ENCODE data around the gene SETD3. TPM values are rescaled to one million over a fixed set of nuclear protein-coding genes. Genes with fewer than 3 reads are reported as not detected.

The SETD3 gene
- total and polyA plus RNA-seq, 2 donors (not counting 1 experiment from before 2014, with no cell fraction given): 11.0 to 32.1 TPM

Small RNA genes within 50 kb of the gene (small RNA-seq; reads per million reads assigned to genes)
- gene RNU6-91P (ENCODE audit: insufficient read length, low read depth, low replicate concordance): not detected

Other genes with a start within 250 kb of the SETD3 start
- gene BCL11B, start 208.7 kb downstream of the SETD3 start, total RNA-seq: 0.42 and 0.44 TPM in 2 replicates
- 0.33 and 1.2 TPM in 2 replicates for gene BCL11B, start 208.7 kb downstream of the SETD3 start, polyA plus RNA-seq
- gene CCNK, start 550 bp upstream of the SETD3 start, total RNA-seq: 80.7 and 82.0 TPM in 2 replicates
- 17.5 and 25.2 TPM in 2 replicates for gene CCNK, start 550 bp upstream of the SETD3 start, polyA plus RNA-seq
- gene CCDC85C, start 123.3 kb upstream of the SETD3 start, total RNA-seq: 2.7 and 4.5 TPM in 2 replicates
- gene CCDC85C, start 123.3 kb upstream of the SETD3 start, polyA plus RNA-seq: 0.35 and 0.52 TPM in 2 replicates
- gene HHIPL1, start 164.3 kb upstream of the SETD3 start, total RNA-seq: not detected in 2 replicates
- not detected in 2 replicates for gene HHIPL1, start 164.3 kb upstream of the SETD3 start, polyA plus RNA-seq
- gene CYP46A1, start 203.4 kb upstream of the SETD3 start, total RNA-seq: 0.10 and 0.27 TPM in 2 replicates
- gene CYP46A1, start 203.4 kb upstream of the SETD3 start, polyA plus RNA-seq: 0.16 and 0.28 TPM in 2 replicates